ENCODE data around the gene ZNF688.
"Not testable (repeated sequence)": the region's sequence is repeated elsewhere in the genome, so short reads cannot be mapped to it uniquely, and the experiment has no call there.

The ZNF688 gene

DNA sequence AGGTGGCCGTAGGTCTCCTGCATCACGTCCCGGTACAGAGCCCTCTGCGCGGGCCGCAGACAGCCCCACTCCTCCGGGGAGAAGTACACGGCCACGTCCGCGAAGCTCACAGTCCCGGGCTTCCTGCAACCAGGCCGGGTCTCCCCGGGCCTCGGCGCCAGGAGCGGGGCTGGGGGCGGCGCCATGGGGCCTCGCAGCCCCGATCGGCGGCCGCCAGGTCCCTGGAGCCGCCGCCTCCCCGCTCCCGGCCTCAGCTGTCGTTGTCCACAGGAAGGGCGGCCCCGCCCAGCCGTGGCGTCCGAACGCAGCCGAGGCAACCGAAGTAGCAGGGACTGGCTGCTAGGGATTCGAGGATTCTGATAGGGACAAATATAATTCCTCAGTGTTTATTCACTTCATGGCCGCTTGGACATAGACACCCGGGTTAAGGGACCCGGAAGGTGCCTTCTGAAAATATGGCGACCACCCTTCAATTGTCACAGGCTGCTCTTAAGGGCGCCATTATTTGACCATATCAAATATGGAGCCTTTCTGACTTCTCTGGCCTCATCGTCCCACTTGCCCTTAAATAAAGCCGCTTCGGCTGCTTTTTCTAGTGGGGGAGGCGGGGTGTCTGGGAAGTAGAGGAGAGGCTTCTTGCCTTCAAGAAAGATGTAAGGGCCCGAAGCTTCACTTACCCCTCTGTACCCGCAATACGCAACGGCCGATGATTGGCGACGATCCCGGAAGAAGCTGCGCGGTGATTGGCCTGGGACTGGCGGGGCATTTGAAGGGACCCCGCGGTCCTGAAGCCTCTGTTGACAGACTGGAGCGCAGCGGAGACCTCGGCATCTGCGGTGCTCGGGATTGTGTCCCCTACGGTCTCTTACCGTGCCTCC is at the start of gene ZNF688:
Gene ZNF688, minus strand, starts transcription at position 270 of the 878 bp plus-strand sequence. Its CDS starts 85 bp downstream, at position 185.
- peak; percentile 94 to 95 for DNase-seq

DNA sequence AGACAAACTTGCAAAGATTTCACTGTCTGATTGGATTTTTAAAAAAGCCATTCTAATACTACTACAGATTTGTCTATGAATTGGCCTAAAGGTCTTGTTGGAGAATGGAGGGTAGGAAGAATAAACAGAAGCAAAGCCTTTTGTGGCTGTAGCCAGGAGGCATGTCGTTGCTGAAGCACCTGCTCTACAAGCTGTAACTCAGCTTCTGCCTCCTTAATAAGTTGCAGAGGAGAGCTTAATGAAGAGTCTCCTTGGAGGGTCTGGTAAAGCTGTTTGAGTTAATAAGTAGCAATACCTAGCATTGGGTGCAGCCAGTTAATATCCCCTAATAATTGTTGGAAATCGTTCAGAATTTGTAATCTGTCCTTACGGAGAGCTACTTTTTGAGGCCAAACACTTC is 48.7 kb upstream of the ZNF688 start:
- no peak for DNase-seq

DNA sequence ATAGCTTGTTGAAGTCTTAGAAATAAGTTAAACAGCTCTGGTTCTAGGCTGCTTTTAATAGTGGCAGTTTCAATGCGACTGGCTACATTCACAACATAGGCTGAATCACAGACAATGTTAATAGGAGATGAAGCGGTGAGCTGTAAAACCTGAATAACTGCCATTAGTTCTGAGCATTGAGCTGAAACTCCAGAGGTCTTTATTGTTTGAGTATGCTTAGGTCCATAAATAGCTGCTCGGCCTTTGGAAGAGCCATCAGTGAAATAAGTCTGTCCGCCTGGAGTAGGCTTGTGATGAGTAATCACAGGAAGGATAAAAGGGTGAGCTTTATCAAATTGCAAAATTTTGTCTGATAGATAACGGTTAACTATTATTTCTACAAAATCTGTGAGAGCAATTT is 48.1 kb upstream of the ZNF688 start:
- no peak for DNase-seq

DNA sequence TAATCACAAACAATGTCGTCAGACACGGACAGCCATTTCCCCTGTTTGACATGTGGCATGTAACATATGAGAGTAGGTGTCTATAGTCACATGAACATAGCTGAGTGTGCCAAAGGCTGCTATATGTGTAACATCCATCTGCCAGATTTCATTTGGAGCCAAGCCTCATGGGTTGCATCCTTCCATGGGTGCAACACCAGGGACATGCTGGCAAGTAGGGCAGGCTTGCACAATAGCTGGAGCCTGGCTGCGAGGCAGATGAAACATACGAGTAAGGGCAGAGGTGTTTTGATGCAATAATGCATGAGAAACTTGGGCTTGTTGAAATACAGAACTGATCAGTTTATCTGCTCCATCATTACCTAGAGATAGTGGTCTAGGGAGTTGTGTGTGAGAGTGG is 47.7 kb upstream of the ZNF688 start:
- DNase-seq = no peak

DNA sequence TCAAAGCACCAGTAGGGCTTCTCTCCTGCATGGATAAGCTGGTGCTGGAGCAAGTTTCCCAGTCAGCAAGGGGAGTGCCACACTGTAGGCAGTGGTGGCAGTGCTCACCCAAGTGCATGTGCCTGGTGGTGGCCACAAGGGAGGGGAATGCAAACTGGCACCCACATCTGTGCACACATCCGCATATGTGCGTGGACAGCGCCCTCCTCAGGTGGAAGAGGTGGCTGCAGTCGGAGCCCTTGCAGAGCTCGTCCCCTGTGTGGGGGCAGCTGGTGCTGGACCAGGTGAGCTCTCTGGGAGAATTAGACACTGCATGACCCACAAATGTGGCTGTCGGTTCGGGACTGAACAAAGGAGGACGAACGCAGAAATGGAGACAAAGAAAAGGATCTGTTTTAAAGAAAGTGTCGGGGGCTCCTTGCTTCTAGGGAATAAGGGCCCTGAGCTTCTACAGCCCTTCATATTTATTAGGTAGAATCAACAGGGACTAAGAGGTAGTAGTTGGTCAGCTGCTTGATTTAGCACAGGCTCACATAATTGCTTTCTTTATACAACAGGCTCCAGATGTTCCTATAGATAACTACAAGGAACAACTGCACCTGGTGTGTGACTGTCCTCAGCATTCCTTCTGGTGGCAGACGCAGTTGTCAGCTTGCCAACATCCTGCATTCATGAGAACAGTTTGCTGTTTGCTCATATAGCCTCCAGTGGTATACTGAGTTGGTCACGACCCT is 44.0 kb upstream of the ZNF688 start:
- DNase-seq = peak; percentile 92 to 94

DNA sequence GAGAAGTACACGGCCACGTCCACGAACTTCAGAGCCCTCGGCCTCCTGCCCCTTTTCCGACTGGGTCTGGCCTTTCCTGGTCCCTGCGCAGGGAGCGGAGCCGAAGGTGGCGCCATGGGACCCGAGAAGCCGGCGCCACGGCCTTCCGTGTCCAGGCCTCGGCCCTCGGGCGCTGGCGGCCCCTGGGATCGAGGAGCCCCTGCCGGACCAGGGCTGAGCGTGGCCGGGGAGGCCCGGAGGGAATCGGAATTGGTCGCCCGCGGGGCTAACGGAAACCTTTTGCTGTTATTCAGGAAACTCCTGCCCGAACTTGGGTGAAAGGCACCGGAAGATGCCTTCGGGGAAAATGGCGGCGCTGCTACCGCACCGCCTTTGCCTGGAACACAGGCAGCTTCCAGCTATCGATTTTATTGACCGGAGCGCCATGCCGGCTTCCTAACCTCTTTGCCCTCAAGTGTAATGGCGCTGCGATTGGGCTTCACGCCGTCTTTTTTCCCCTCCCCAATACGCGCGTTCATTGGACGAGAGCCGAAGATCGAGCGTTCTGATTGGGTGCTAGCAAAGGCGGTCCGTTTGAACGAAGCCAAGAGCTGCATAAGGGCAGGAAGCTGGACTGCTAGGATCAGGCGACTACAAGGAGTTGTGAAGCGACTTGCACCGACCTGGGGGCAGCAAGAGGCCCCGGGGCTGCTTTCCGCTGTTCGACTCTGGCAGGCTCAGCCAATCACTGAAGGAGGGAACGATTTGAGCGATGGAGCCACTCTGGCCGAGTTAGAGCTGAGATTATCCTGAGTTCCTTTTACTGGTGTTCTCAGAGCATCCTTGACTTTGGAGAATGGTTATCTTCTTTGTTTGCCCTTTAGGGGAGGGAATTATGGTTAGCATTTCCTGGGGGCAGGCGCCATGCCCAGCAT is 38.7 kb upstream of the ZNF688 start, which contains the start of gene ZNF689:
Gene ZNF689, minus strand, starts transcription at position 464 of the 914 bp plus-strand sequence. Its CDS starts 348 bp downstream, at position 116.
- peak; percentile 98 to 99 for DNase-seq

DNA sequence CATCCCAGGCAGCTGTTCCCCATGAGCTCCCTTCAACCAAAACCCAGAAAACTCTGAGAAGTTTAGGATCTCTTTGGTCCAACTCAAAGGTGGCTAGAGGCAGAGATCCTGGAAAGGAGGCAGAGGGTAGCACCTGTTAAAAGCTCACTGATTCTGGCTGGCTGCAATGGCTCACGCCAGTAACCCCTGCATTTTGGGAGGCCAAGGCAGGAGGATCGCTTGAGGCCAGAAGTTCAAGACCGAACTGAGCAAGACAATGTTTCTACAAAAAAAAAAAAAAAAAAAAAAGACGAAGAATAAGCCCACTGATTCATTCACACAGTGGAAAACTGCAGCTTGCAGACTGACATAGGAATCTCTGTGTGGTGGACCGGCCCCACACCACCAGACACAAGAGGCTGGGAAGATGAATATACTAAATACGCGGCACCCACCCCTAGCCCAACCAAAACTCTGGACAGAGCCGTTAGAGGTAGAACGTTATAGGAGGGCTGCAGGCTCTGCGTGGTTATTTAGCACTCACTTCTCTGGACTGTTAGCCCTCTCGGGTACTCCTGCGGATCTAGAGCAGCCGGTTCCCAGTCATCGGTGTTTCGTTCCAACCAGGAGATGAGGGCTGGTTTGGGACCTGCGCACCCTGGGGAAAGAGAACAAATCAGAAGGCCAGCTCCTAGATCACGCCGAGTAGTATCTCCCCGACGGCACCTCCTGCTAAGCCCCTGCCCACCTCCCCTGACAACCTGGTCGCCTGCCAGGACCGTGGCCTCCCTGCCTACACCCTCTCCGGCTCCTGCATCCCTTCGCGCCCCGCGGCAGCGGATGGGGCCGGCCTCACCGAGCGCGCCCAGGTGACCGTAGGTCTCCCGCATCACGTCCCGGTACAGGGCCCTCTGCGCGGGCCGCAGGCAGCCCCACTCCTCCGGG is 37.8 kb upstream of the ZNF688 start:
- DNase-seq = peak; percentile 70 to 76

DNA sequence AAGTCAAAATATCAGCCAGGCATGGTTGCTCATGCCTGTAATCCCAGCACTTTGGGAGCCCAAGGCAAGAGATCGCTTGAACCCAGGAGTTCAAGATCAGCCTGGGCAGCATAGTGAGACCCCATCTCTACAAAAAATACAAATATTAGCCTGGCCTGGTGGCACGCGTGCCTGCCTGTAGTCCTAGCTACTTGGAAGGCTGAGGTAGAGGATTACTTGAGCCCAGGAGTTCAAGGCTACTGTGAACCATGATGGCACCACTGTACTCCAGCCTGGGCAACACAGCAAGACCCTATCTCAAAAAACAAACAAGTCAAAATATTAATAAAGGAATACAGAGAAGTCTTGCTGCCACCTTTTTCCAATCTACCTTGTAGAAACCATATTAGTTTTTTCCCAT is 34.5 kb upstream of the ZNF688 start:
- DNase-seq = no peak

DNA sequence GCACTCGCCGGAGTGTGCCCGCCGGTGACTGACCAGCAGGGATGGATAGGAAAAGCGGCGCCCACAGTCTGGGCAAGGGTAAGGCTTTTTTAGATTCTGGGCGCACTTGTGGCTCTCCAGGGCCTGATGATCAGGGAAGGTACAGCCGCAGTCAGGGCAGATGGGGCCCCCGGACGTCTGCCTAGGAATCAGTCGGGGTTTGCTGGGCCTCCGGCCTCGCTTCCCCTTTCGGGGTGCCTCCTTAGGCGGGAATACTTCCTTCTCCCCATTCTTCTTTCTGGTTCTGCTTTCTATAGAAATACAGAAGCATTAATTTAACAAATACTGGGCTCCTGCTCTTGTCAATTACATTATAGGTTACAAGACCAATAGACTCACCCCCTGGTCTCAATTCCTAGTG is 33.6 kb upstream of the ZNF688 start:
- no peak for DNase-seq

DNA sequence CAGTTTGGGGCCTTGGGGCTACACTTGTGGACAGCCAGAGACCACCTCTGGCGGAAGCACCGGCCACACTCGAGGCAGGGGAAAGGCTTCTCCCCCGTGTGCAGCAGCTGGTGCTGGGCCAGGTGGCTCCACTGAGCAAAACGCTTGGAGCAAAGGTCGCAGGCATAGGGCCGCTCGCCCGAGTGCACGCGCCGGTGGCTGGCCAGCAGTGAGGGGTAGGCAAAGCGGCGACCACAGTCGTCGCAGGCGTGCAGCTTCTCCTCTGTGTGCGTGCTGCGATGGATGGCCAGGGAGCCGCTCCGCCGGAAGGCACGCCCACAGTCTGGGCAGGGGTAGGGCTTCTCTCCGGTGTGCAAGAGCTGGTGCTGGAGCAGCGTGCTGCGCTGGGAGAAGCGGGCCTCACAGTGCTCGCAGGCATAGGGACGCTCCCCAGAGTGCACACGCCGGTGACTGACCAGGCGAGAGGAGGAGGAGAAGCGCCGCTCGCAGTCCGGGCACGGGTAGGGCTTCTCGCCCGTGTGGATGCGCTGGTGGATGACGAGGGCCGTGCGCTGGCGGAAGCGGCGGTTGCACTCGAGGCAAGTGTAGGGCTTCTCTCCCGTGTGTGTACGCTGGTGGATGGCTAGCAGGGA is 32.9 kb upstream of the ZNF688 start:
- no peak for DNase-seq

DNA sequence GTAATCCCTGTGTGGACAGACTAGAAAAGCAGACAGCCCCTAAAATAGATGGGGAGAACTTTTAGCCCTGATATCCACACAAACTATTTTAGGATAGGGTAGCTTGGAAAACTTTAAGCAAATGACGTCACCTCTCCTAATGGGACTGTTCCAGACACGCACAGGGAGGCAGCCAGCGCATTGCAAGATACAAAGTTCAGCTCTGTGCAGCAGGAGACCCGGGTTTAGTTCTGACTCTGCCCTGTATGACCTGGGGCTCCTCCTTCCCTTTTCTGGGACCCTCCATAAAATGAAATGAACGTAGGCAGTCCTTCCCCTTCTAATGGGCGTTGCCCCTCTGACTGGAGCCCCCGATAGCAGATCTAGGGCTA is 32.4 kb upstream of the ZNF688 start:
- no peak for DNase-seq

DNA sequence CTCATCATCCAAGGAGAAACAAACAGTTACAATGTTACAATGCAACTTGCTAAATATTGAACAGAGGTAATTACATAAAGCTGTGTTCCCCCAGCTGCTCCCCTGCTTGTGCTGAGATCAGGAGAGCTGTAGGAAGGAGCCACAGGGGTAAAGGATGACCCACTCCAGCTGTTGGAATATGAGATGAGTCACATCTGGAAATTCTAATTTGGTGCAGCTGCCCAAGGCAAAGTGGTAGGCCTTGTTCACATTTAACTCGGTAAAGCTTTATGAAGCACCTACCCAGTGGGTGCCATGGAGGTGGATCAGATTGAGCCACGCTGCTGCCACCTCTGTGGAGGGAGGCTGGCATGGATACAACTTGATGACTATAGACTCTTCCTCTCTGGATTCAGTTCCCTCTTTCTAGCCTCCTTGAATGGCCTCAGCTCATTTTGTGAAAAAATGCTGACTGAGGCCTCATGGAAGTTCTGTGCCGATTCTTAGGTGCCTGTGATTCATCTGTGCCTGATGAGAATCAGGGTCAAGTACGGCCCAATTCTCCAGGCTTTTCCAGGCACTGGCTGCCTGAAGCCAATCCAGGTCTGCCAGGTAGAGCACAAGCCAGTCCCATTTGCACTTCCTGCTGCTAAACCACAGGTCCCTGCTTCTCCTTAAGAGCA is 31.2 kb upstream of the ZNF688 start:
- no peak for DNase-seq

DNA sequence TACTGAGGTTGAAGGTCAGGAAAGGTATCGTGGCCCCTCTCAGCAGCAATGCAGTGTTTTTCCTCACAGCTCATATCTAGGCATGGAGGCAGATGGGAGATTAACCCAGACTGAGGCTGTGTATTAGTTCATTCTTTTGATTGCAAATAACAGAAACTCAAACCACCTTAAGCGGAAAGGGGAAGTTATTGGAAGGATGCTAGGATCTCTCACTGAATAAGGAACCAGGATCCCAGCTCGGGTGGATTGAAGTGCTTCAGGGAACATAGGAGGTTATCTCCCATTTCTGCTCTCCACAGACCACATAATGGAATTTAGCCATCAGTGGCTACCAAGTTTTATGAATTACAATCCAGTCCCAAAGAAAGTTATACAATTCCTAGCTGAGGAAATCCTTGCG is 30.5 kb upstream of the ZNF688 start:
- no peak for DNase-seq

DNA sequence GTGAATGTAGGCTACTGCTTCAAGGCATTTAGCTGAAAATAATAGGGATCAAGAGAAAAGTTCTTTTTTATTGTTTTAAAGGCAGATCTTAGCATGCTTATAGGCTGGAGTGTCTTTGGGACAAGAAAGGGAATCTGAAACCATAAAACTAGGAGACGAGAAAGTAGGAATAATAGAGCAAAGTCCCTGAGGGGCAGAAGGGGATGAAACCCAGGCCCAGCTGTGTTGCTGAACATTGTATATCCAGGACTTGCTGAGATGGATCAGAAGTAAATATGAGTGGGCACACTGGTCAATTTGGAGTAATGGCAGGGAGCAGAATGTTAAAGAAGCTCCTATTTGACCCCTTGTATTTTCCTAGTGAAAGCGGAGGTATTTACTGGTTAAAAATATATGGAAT is 29.4 kb upstream of the ZNF688 start:
- no peak for DNase-seq

DNA sequence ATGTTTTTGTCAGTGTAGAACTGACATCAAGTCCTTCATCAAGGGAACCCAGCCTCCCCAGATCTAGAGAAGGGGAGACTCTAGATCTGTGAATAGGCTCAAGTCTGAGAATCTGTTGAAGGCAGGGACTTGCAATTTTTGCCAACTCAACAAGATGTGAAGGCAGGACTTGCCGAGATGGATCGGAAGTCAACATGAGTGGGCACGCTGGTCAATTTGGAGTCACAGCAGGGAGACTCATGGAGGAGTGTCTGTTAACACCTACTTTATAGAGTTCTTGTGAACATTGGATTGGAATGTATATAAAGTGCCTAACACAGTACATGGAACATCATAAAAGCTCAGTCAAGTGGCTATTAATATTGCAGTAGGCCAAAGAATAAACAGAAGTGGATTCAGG is 28.7 kb upstream of the ZNF688 start:
- DNase-seq = no peak

DNA sequence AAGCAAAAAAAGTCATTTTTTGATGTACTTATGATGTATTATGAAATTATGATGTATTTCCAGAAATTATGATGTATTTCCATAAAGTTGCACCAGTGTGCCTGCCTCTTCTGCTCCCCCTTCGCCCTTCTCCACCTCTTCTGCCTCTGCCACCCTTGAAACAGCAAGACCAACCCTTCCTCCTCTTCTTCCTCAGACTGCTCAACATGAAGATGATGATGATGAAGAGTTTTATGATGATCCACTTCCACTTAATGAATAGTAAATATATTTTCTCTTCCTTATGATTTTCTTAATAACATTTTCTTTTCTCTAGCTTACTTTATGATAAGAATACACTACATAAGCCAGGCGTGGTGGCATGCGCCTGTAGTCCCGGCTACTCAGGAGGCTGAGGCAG is 21.4 kb upstream of the ZNF688 start:
- DNase-seq = no peak

DNA sequence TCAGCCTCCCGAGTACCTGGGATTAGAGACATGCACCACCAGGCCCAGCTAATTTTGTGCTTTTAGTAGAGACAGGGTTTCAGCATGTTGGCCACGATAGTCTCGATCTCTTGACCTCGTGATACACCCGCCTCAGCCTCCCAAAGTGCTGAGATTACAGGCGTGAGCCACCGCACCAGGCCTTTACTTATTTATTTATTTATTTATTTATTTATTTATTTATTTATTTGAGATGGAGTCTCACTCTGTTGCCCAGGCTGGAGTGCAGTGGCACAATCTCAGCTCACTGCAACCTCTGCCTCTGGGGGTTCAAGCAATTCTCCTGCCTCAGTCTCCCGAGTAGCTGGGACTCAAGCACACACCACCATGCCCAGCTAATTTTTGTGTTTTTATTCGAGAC is 19.4 kb upstream of the ZNF688 start:
- not testable (repeated sequence) for DNase-seq

DNA sequence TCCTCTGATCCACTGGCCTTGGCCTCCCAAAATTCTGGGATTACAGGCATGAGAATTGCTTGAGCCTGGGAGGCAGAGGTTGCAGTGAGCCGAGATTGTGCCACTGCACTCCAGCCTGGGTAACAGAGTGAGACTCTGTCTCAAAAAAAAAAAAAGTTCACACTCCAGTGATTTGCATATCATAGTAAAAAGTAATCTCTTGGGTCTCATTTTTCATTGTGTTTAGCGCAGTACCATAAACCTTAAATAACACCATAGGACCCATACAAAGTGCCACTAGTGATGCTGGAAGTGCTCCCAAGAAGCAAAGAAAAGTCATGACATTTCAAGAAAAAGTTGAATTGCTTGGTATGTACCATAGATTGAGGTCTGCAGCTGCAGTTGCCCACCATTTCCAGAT is 18.1 kb upstream of the ZNF688 start:
- DNase-seq = not testable (repeated sequence)

DNA sequence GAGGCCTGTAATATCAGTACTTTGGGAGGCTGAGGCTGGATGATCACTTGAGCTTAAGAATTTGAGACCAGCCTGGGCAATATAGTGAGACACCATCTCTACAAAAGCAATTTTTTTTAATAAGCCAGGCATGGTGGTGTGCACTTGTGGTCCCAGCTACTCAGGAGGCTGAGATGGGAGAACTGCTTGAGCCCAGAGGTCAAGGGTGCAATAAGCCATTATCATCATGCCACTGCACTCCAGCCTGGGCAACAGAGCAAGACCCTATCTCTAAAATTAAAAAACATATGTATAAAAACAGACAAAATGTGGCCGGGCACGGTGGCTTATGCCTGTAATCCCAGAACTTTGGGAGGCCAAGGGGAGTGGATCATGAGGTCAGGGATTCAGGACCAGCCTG is 17.1 kb upstream of the ZNF688 start:
- DNase-seq = no peak

DNA sequence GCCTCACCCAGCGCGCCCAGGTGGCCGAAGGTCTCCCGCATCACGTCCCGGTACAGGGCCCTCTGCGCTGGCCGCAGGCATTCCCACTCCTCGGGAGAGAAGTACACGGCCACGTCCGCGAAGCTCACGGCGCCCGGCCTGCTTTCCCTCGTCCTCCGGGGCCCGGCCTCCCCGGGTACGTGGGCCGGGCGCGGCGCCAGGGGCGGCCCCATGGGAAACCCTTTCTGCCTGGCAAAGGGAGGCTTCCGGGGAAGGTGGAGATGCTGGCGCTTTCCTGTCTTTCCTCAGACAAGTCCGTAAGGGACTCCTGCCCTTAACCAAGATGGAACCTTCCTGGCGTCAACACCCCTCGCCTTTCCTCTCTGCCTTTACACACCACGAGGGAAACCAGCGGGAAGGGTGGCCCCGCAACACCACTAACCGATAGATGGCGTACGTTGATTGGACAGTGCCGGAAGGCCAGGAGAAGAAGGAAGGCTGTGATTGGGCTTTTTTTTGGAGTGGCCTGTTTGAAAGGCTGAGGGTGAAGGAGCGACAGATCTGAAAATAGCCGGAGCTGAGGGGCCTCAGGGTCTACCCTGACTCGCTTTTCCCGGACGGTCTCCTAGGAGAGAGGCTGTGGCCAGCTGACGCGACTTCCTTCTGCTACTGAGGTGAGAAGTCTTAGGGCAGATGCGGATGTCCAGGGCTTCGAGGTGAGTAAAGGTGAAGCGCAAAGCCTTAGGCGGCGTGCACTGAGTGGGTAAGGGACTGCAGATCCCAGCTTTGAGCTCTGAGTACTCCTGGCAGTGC is 14.1 kb upstream of the ZNF688 start, which contains the start of gene ZNF785:
Gene ZNF785, minus strand, starts transcription at position 298 of the 792 bp plus-strand sequence. Its CDS starts 86 bp downstream, at position 212.
- DNase-seq = peak; percentile 94
